NCI-H2081 treated with DMSO at 0.1 percent for 48 hours (cell line): ENCODE data around the gene SIRT5.
A peak's percentile ranks its signal among the peaks of the same experiment; 100 is the strongest.

Source experiments
- DNase-seq: peaks from one replicate; lab custom pipeline; 2025; lab: John Stamatoyannopoulos, UW

SIRT5 gene

GRCh38 chr6:13553646-13554045, 20.8 kb upstream of the SIRT5 start:
- DNase-seq, result no peak

GRCh38 chr6:13554929-13555333, 19.5 kb upstream of the SIRT5 start:
- DNase-seq, result no peak

GRCh38 chr6:13557841-13558240, 16.6 kb upstream of the SIRT5 start:
- no peak for DNase-seq

- no peak for DNase-seq
Observed at GRCh38 chr6:13558718-13559117, 15.7 kb upstream of the SIRT5 start.

- DNase-seq, result no peak
Observed at GRCh38 chr6:13559251-13559650, 15.2 kb upstream of the SIRT5 start.

- DNase-seq, result no peak
Observed at GRCh38 chr6:13559968-13560650, 14.3 kb upstream of the SIRT5 start.

GRCh38 chr6:13560651-13561044, 13.8 kb upstream of the SIRT5 start:
- DNase-seq, result no peak

GRCh38 chr6:13561624-13562267, 12.7 kb upstream of the SIRT5 start:
- no peak for DNase-seq

- DNase-seq, result no peak
Observed at GRCh38 chr6:13563009-13563408, 11.4 kb upstream of the SIRT5 start.

- DNase-seq, result no peak
Observed at GRCh38 chr6:13565921-13566320, 8.5 kb upstream of the SIRT5 start.

- DNase-seq, result no peak
Observed at GRCh38 chr6:13566500-13566899, 7.9 kb upstream of the SIRT5 start.

GRCh38 chr6:13568970-13569369, 5.4 kb upstream of the SIRT5 start:
- DNase-seq, result no peak

- DNase-seq, result no peak
Observed at GRCh38 chr6:13572240-13572639, 2.2 kb upstream of the SIRT5 start.

GRCh38 chr6:13572951-13573654, 1.3 kb upstream of the SIRT5 start:
- DNase-seq, result no peak

- DNase-seq, result no peak
Observed at GRCh38 chr6:13573669-13574110, 711 bp upstream of the SIRT5 start.

GRCh38 chr6:13574149-13574570, 241 bp upstream of the SIRT5 start:
- DNase-seq, result peak; percentile 71

- DNase-seq, result no peak
Observed at GRCh38 chr6:13575377-13575775, 975 bp downstream of the SIRT5 start.

- DNase-seq, result no peak
Observed at GRCh38 chr6:13576017-13576416, 1.6 kb downstream of the SIRT5 start.

- DNase-seq, result no peak
Observed at GRCh38 chr6:13577926-13578325, 3.5 kb downstream of the SIRT5 start.

GRCh38 chr6:13579911-13580310, 5.5 kb downstream of the SIRT5 start:
- no peak for DNase-seq

GRCh38 chr6:13581700-13582229, 7.4 kb downstream of the SIRT5 start:
- DNase-seq, result no peak

- no peak for DNase-seq
Observed at GRCh38 chr6:13586603-13587542, 12.5 kb downstream of the SIRT5 start.
